T-helper 17 cell (primary cell): Measurements from ENCODE around the gene MKNK2. TPM values are rescaled to one million over a fixed set of nuclear protein-coding genes. Genes with fewer than 3 reads are reported as not detected.
A peak's percentile ranks its signal among the peaks of the same experiment; 100 is the strongest.
"Not testable (repeated sequence)": the region's sequence is repeated elsewhere in the genome, so short reads cannot be mapped to it uniquely, and the experiment has no call there.

Experiments used
- ATAC-seq: fragments of 150-1000 bp; cut with Tn5 transposase; 2 replicates; pipeline ENCODE4 v1.10.0; 2021; ENCODE audit warnings: mild to moderate bottlenecking, moderate library complexity
- DNase-seq, 3 donors: peaks; one replicate each; pipeline versions ENCODE4 v3.0.0 to v3.0.0-alpha.2; 2020 to 2021
- H3K9me3 ChIP-seq: one replicate; pipeline ENCODE4 v1.7.0; 2013; ENCODE audit warnings: low read length, mild to moderate bottlenecking; ENCODE audit not compliant: control insufficient read depth, poor library complexity, severe bottlenecking
- H3K27ac Mint-ChIP-seq: one replicate; pipeline ENCODE4 v1.8.0; 2022; ENCODE audit warnings: mild to moderate bottlenecking, moderate library complexity, mixed read lengths
- H3K27me3 Mint-ChIP-seq: one replicate; pipeline ENCODE4 v1.8.0; 2022; ENCODE audit warnings: mixed read lengths
- H3K36me3 Mint-ChIP-seq: one replicate; pipeline ENCODE4 v1.8.0; 2022; ENCODE audit warnings: low read depth, mixed read lengths
- H3K4me1 Mint-ChIP-seq: one replicate; pipeline ENCODE4 v1.8.0; 2022; ENCODE audit warnings: mild to moderate bottlenecking, mixed read lengths
- H3K4me3 Mint-ChIP-seq: one replicate; pipeline ENCODE4 v1.8.0; 2022; ENCODE audit warnings: mild to moderate bottlenecking, moderate library complexity, mixed read lengths
- total RNA-seq, 4 donors: library from RNA in 2 of 4; stranded (reverse) in 2 of 4; gene quantifications; one replicate each; pipeline ENCODE4 v1.2.3 and lab custom pipeline; 2022 to 2026

MKNK2 gene
- total RNA-seq, 2 donors from 2014 or later = 256 to 288 TPM

DNA sequence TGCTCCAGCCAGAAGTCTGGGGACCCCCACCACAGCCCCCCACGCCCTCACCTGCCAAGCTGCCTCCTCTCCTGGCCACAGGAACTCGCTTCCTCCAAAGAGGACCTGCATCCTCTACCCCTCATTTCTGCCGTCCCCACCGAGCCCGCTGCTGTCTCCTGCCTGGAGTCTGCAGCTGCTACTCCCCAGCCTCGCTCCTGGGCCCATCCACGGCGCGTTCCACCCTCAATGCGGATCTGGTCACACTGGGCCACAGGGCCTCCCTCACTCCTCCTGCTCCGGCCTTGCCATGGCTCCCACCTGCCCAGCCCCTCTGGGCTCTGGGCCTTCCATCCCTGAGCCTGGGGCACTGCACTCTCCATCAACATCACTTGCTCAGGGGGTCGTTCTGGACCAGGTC is 39.9 kb downstream of the MKNK2 start:
- Mint-ChIP-seq H3K4me3 (no peak overlapping the region), H3K27me3 (no peaks in the 10 kb centered on the region), H3K4me1 (peaks cover 20% of the 10 kb centered on the region), H3K36me3 (no peaks in the 10 kb centered on the region), H3K27ac (no peak overlapping the region)
- ATAC-seq = no peak
- no peaks in the 10 kb centered on the region for H3K9me3 ChIP-seq
- no peak for DNase-seq

DNA sequence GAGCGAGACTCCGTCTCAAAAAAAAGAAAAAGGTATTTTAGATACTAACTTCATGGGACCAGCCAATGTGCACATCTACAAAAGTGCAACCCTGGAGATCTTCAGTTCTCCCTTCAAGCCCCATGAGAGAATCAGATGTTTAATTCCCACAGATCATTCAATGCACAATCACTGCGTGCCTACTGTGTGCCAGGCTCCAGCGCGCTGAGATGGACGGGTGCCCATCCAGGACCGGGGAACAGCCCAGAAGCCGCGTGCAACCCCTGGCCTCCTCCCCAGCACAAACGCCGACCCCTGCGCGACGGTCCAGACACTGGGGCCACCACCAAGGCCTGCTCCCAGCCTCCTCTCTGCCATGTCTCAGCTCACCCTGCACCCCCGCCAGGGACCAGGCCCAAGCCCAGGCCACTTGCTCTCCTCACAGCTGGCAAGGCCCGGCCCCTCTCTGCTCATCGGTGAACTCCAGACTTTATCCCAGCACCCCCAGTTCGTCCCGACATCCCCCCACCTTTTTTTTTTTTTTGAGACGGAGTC is 40.8 kb downstream of the MKNK2 start:
- no peak overlapping the region for H3K27ac Mint-ChIP-seq
- H3K36me3 Mint-ChIP-seq = no peaks in the 10 kb centered on the region
- H3K27me3 Mint-ChIP-seq = no peaks in the 10 kb centered on the region
- no peaks in the 10 kb centered on the region for H3K9me3 ChIP-seq
- no peak overlapping the region for H3K4me3 Mint-ChIP-seq
- H3K4me1 Mint-ChIP-seq = peaks cover 18% of the 10 kb centered on the region
- ATAC-seq (no peak), DNase-seq (no peak)

DNA sequence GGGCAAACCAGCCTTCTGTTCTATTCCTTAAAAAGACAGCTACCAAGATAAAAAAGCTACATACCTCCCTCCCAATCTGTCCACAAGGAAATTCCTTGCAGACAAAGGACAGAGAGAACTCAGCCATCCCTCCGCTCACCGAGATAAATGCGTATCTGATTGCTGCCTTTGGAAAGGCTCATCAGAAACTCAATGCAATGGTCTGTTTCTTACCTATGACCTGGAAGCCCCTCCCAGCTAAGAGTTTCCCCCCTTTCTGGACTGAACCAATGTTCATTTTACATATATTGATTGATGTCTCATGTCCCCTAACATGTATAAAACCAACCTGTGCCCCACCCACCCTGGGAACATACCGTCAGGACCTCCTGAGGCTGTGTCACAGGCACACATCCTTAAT is 47.2 kb downstream of the MKNK2 start:
- H3K4me3 Mint-ChIP-seq = no peak overlapping the region
- no peak overlapping the region for H3K27ac Mint-ChIP-seq
- ATAC-seq = no peak

DNA sequence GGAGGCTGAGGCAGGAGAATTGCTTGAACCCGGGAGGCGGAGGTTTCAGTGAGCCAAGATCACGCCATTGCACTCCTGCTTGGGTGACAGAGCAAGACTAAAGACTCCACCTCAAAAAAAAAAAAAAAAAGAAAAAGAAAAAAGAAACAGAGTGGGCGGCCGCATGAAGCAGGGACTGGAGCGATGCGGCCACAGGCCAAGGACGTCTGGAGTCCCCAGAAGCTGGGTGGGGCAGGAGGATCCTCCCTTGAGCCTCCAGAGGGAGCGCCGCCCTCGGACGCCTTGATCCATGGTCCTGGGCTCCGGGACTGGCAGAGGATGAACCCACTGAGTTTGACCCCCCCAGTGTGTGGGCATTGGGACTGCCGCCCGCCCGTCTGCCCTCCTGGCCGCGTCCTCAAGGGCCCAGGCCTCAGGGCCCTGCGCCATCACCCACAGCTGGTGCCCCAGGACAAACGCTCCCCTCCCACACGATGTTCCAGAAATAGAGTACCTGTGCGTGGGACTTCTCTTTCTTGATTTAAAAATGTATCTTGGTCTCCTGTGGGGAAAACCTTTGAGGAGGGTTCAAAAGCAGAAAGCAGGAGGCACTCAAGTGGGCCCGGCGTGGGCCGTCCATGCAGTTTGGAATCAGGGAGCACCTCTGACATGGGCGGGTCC is 51.1 kb downstream of the MKNK2 start:
- no peaks in the 10 kb centered on the region for H3K27me3 Mint-ChIP-seq
- H3K4me3 Mint-ChIP-seq = no peak overlapping the region
- ATAC-seq (no peak), DNase-seq (no peak)
- H3K9me3 ChIP-seq = no peaks in the 10 kb centered on the region
- H3K36me3 Mint-ChIP-seq = peaks cover 5% of the 10 kb centered on the region
- H3K4me1 Mint-ChIP-seq = peaks cover 10% of the 10 kb centered on the region
- H3K27ac Mint-ChIP-seq = no peak overlapping the region

More for the DNA sequence above, 47.2 kb downstream of the MKNK2 start:
- Mint-ChIP-seq H3K4me1 (peaks cover 4% of the 10 kb centered on the region), H3K27me3 (no peaks in the 10 kb centered on the region), H3K36me3 (no peaks in the 10 kb centered on the region)
- no peak for DNase-seq
- no peaks in the 10 kb centered on the region for H3K9me3 ChIP-seq

DNA sequence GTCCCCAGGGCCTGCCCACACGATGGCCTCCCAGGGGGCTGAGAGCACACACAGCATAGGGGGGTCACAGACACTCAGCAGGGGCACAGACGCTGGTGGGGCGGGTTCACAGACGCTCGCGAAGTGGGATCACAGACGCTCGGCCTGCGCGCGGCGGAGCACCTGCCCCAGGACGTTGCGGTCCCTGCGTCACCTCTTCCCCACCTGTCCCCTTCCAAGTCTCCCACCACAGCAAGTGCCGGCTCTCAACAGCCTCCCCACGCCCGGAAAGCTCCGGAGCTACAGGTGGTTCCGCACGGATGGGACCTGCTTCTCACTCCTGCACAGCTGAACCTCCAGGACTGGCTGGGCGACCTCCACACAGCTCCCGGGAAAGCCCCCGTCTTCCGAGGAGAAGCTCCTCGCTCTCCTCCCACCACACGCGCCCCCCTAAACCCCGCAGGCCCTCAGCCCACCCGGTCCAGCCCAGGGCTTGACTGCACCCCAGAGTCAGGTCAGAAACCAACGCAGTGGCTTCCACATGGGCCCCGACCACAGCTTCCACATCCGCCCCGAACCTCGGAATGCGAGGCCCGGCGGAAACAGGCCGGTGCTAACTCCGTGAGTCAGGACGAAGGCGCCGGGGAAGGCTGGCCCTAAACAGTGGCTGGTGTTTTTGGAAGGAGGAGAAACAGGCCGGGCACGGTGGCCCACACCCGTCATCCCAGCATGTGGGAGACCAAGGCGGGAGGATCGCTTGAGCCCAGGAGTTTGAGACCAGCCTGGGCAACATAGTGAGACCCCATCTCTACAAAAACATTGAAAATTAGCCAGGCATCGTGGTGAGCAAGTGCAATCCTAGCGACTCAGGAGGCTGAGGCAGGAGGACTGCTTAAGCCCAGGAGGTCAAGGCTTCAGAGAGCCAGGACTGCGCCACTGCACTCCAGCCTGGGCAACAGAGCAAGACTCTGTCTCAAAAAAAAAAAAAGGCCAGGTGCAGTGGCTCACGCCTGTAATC is 52.0 kb downstream of the MKNK2 start:
- Mint-ChIP-seq H3K27me3 (no peaks in the 10 kb centered on the region), H3K4me1 (peaks cover 10% of the 10 kb centered on the region), H3K4me3 (peak overlapping the region; percentile 69), H3K36me3 (peaks cover 5% of the 10 kb centered on the region), H3K27ac (no peak overlapping the region)
- ATAC-seq = no peak
- H3K9me3 ChIP-seq = no peaks in the 10 kb centered on the region
- no peak for DNase-seq

DNA sequence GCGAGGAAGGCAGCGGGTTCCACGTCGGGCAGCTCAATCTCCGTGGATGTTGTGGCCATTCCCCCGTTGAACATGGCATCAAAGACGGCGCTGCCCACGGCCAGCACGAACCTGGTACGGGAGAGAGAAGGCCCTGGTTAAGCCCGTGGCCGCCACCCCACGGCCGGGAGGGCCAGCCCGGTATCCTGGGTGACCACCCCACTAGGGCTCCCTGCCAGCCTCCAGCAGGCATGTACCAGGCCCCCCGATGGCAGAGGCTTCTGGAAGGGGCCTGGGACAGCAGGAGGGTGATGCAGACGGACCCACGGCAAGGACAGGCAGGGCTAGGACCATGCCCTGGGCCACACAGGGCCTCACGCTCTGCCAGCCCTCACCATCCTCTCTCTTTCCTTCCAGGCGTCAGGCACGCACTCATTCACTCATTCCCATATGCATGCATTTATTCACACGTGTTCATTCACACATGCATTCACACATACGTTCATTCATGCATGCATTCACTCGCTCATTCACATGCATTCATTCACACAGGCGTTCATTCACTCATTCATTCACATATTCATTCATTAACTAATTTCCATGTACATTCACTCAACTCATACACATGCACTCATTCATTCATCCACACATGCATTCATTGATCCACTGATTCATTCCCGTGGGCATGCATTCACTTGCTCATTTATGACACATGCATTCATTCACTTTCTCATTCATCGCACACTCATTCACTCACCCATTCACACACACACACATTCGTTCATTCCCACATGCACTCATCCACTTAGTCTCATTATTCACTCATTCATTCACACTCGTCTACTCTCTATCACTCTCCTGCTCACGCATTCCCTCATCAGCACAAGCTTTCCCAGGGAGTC is 53.5 kb downstream of the MKNK2 start:
- H3K4me3 Mint-ChIP-seq = no peak overlapping the region
- H3K9me3 ChIP-seq = no peaks in the 10 kb centered on the region
- DNase-seq (no peak), ATAC-seq (no peak)
- H3K27ac Mint-ChIP-seq = no peak overlapping the region
- peaks cover 5% of the 10 kb centered on the region for H3K36me3 Mint-ChIP-seq
- H3K4me1 Mint-ChIP-seq = peaks cover 10% of the 10 kb centered on the region
- H3K27me3 Mint-ChIP-seq = no peaks in the 10 kb centered on the region

DNA sequence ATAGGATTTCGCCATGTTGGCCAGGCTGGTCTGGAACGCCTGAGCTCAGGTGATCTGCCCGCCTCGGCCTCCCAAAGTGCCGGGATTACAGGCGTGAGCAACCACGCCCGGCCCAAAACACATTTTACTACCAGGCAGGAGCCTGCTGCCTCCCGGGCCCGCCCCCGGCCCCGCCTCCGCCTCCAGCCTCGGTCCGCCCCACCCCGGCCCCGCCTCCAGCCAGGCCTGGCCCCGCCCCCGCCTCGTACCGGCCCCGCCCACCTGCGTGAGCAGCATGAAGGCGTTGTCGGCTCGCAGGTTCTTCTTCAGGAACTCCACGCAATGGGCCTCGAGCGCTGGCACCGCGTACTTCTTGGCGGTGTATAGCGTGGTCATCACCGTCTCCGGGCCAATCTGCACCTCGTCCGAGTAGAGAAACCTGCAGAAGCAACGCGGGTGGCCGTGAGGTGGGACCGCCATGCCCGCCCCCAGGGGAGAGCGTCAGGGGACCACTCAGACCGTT is 58.2 kb downstream of the MKNK2 start:
- DNase-seq (no peak), ATAC-seq (no peak)
- H3K9me3 ChIP-seq = no peaks in the 10 kb centered on the region
- Mint-ChIP-seq H3K4me3 (no peak overlapping the region), H3K27ac (no peak overlapping the region), H3K27me3 (no peaks in the 10 kb centered on the region), H3K4me1 (peaks cover 3% of the 10 kb centered on the region), H3K36me3 (peaks cover 3% of the 10 kb centered on the region)

DNA sequence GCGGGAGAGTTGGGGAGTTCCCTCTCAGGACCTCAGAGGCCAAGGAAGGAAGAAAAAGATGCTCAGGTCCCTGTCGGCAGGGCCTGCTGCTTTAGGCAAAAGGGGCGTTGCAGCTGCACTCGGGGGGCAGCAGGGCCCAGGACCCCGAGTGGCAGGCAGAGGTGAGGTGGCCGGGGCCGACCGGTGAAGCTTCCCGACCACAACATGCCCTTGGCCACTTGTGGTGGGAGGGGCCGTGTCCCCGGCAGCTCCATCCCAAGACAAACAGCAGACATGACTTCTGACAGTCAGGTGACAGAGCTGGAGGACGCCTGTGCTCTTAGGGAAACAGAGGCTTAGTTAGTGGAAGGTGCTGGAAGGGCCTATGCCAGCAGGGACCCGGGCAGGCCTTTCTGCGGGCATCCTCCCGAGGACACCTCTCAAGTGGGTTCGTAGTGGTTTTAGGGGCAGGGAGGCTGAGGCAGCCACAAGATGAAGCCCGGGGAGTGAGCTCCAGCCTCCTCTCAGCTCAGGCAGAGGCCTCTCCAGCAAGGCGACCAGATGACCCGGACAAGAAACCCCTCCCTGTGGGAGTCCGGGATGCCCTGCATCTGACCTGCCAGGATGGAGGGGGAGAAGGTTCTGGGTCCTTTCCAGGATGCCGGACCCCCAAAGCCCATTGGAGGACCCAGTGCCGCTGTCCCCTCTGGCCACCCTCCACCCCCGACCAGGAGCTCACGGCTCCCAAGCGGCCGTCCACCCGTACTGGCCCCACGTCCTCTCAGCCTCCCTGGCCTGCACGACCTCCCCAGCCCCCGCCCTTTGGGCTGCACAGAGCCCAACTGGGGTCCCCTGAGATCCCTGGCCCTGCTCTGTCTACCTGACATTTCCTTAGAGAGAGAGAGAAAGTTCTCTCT is 59.8 kb downstream of the MKNK2 start:
- no peaks in the 10 kb centered on the region for H3K36me3 Mint-ChIP-seq
- ATAC-seq = no peak
- H3K27ac Mint-ChIP-seq = no peak overlapping the region
- no peaks in the 10 kb centered on the region for H3K27me3 Mint-ChIP-seq
- H3K4me3 Mint-ChIP-seq = peak overlapping the region; percentile 9
- H3K4me1 Mint-ChIP-seq = no peaks in the 10 kb centered on the region
- H3K9me3 ChIP-seq = no peaks in the 10 kb centered on the region
- DNase-seq = no peak

DNA sequence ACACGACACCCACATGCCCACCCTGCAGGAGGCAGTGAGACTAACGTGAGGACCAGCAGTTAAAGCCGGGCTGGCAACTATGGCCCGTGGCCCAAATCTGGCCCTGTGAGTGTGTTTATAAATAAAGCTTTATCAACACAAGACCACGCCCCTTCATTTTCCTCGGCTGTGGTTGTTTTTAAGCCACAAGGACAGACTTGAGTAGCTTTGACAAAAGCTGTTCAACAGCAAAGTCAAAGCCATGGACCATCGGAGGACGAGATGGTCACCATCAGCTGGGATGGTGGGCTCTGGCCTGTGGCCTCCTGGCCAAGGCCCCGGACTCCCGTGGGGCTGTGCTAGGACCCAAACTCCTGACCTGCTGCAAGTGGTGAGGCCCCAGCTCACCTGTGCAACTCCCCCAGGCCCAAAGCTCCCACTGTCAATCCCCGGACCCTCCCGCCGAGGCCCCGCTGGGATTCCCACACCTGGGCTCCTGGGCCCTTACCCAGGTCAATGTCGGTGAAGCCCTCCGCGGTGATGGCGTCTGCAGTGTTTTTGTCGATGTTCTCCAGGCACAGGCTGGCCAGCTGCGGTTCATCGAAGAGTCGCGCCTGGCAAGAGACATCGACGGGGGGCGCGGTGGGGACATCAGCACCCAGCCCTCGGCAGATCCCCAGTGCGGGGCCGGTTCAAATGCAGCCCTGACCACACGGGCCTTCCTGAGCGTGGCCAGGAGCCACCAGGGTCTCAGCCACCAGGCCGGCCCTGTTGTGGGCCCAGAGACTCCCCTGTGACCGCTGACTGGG is 60.6 kb downstream of the MKNK2 start:
- no peaks in the 10 kb centered on the region for H3K9me3 ChIP-seq
- ATAC-seq (no peak), DNase-seq (no peak)
- Mint-ChIP-seq H3K36me3 (no peaks in the 10 kb centered on the region), H3K27ac (no peak overlapping the region), H3K27me3 (no peaks in the 10 kb centered on the region), H3K4me3 (peak overlapping the region; percentile 25), H3K4me1 (no peaks in the 10 kb centered on the region)

DNA sequence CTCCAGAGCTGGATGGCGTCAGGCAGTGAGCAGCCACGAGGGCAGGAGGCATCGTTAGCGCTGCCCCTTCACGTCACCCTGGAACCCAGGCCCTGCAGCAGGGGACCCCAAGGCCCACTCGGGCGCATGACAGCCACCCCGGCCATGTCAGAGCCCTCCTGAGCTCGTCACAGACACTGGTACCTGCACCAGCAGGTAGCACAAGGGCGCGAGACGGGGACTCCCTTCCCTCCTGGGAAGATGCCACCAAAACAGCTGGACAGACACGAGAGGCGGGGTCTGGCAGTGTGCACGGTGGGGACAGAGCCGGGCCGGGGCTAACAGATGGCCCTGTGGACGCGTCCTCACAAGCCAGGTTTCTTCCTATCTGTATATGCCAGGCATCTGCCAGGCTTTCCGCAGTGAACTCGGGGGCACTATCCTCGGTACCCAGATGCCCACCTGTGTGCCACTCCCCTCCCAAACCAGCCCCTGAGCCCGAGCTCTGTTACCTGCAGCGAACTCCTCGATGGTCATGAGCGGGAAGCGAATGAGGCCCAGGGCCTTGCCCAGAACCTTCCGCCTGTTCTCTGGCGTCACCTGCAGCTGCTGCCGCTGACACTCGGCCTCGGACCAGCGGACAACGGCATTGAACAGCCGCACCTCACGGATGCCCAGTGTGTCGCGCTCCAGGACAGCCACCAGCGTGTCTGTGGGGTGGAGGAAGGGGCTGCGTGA is 61.4 kb downstream of the MKNK2 start:
- H3K27ac Mint-ChIP-seq = no peak overlapping the region
- DNase-seq (no peak), ATAC-seq (no peak)
- no peaks in the 10 kb centered on the region for H3K36me3 Mint-ChIP-seq
- no peaks in the 10 kb centered on the region for H3K9me3 ChIP-seq
- no peaks in the 10 kb centered on the region for H3K27me3 Mint-ChIP-seq
- H3K4me3 Mint-ChIP-seq = no peak overlapping the region
- H3K4me1 Mint-ChIP-seq = no peaks in the 10 kb centered on the region

DNA sequence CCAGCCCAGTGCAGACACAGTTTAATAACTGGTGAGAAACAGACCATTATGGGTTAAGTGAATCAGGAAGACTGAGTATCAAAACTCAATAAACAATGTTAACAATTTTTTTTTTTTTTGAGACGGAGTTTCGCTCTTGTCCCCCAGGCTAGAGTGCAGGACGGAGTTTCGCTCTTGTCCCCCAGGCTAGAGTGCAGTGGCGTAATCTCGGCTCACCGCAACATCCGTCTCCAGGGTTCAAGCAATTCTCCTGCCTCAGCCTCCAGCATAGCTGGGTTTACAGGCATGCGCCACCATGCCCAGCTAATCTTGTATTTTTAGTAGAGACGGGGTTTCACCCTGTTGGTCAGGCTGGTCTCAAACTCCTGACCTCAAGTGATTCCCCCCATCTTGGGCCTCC is 62.6 kb downstream of the MKNK2 start:
- not testable (repeated sequence) for ATAC-seq, H3K27ac Mint-ChIP-seq, H3K4me3 Mint-ChIP-seq, H3K9me3 ChIP-seq, H3K36me3 Mint-ChIP-seq, DNase-seq, H3K4me1 Mint-ChIP-seq, H3K27me3 Mint-ChIP-seq
